Stimulated activated CD4-positive, alpha-beta T cell treated with anti-CD3 and anti-CD28 coated beads, Interleukin-12 subunit alpha, Interleukin-12 subunit beta, amount 100 ng/mL, for 24 hours (primary cell): Measurements from ENCODE around the gene SYT13.

Source experiments
- DNase-seq, 2 experiments: peaks; one replicate each; pipeline ENCODE4 v3.0.0-alpha.2; 2020; ENCODE audit warnings: low read depth in 2 of 2

The SYT13 gene

DNA sequence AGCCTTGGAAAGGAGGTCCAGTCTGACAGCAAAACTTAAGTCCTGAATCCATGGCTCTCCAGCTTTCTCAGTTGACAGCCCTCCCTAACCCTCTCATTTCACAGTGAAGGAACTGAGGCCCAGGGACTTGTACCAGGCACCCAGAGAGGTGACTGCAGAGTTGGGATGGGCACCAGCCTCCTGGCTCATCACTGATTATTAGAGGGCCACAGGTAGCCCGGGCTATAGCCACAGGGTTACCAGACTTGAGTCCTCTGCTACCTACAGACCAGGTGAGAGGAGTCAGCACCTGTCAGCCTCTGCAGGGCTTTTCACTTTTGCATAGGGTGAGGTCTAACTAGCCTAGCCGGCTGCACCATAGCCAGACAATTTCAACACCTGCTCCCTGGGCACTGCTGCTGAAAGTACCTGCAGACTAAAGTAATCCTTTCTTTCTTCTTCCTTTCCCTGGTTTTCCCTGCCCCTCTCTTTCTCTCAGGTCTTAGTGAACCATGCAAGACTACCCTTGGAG is 37.6 kb downstream of the SYT13 start:
- no peak for DNase-seq

GRCh38 chr11:45247433-45247832 is 38.7 kb downstream of the SYT13 start:
- DNase-seq = no peak

GRCh38 chr11:45246241-45246640 is 39.9 kb downstream of the SYT13 start:
- DNase-seq = no peak

DNA sequence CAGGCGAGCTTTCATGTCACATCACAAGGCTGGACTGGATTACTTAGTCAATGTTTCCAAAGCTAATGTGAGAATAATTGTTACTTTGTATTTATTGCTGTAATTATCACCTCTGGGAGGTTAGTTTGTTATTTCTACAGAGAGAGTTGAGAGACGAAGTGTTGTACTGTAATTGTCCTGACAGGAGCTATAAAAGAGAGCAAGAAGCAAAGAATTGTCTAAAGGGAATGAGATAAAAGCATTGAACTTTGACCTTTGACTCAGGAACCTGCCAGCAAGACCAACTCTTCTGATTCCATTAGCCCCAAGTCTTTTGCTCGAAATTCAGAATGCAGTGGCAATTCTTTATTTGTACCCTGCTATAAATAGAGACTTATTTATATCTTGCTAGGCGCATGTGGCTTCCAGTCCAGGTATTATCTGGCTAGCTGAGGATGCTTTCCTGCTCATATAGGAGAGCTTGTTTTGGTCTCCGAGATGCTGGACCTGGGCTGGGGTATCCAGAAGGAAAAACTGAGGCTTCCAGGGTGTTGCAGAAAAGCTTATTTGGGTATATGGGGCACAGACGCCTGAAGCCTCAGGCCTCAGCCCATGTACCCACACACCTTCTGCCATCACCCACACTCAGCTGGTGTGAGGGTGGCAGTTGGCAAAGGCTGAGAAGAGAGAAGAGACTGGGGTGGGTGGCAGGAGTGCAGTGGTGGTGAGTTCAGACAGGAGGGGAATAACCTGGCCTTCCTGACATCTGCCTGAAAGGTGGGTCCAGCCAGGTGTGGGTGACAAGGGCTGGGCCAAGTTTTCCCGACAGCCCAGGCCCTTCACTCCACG is 40.7 kb downstream of the SYT13 start:
- DNase-seq = no peak

DNA sequence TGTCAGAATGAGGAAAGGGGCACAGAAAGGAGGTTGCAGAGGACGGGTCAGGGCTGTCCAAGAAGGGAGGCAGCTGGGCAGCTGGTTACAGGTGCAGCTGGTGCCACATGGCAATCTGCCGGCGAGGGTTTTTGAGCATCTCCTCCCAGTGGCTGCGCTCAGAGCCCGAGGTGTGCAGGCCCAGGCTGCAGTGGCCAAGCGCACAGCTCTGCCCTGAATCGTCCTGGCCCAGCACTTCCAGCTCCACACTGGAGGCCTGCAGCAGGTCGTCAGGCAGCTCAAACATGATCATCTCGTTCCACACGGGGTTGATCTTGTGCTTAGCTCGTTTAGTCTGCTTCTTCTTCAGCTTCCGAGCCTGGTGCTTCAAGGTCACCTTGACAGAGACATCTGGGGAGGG is 42.2 kb downstream of the SYT13 start:
- no peak for DNase-seq

DNA sequence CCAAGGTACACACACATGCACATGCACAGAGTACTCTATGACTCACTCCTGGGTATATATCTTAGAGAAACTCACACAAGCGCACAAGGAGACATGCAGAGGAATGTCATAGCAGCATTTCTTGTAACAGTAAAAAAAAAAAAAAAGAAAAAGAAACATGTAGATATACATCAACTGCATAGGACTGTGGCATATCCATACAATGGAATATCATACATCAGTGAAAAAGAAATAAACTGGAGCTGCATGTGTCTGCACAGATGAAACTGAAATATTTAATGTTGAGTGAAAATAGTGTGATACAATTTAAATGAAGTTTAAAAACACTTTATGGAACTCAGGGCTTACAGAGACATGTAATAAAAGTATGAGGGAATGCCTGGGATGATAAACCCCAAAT is 46.4 kb downstream of the SYT13 start:
- no peak for DNase-seq

DNA sequence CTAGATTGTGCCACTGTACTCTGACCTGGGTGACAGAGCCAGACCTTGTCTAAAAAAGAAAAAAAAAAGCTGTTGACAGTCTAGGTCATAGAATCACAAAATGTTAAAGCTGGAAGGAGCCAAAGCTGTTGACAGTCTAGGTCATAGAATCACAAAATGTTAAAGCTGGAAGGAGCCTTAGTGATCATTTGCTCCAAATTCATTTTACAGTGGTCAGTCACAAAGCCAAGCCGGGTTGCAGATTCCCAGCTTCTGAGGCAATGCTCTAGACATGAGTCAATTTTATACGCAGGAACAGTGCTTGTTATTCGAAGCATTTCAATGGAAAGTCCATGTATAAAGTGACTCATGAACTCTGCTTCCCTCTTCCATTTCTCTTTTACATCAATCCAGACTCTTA is 47.4 kb downstream of the SYT13 start:
- no peak for DNase-seq

DNA sequence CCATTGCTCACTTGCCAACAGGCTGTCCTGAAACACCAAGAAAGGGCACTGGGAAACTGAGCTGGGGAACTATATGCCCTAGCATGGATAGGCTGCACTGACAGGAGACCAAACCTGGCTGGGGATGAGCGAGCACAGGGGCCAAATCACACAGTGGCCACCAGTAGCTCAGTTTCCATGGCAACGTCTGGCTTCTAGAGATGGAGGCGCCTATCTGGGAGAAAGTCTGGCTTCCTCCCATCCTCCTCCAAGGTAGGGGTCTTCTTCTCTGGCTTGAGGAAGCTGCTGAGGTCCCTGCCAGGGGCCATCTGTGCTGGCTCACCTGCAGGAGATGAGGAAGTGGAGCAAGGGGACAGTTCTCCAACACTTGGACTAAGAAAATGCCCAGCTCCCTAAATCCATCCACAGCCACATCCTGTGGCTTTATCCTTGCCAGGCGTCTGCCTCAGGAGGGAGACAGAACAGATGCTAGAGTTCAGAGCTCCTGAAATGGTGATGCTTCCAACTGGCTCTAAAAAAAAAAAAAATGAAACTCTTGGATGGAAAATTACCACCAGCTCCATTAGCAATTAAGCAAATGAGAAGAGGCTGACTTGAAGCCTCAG is 48.3 kb downstream of the SYT13 start:
- no peak for DNase-seq

- no peak for DNase-seq
Observed at GRCh38 chr11:45234306-45235006, 51.7 kb downstream of the SYT13 start.

GRCh38 chr11:45233804-45234170 is 52.4 kb downstream of the SYT13 start:
- DNase-seq = no peak

DNA sequence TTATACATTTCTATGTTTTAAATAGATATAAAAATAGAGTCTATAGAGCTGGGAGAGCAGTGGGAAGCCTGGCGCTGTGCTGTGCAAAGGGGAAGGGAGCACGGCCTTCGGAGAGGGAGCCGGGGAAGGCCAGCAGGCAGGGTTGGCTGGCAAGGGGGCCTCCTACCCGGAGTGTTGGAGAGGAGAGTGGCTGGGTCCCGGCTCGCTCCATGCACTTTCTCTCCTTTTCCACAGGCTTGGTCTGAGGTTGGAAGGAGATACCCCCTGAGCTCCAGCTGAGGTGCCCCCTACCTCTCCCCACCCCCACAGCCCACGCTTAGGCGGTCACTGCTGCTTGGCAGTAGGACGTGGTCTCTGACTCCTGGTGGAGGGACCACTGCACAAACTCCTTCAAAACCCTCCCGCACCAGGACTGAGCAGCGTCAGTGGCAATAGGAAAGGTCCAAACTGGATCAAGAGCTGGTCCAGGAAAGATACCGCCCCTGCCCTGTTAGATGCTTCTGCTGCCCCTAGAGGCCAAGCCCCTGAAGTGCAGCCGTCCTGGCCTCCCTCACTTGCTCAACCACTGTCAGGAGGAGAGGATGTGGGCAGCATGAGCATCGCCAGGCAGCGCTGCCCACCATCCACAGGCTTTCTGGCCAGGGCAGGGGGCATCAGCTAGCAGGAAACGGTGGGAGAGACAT is 52.9 kb downstream of the SYT13 start:
- peak; percentile 19 to 62 for DNase-seq

DNA sequence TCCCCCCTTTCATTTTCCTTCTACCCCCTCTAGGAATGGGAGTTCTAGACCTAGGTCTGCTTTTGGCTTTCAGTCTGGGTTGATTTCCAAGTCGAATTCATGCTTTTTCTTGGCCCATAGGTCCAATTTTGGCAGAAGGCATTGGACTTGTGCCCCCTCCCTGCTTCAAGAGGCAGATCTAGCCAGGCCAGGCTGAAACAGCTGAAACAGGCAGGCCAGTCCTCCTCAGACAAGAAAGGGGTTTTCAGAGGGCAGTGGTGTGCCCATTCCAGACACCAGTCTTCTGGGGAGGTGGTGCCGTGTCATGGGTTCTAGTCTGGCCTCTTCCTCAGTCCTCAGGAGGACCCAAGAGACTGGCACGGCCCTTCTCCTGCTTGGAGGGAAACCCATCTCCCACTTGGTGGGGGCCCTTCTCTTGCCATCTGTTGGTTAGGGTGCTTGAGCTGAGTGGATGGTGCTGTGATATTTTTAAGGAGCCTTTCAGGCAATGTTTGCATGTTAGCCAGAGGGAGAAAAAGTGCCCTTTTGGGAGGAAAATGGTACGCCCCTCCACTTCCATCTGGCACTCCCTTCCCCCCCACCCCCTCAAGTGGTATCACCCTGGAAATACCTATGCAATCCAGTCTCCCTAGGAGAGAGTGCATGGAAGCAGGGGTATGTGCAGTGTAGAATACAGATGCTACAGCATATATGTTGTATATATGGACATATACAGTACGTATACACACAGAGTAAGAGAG is 53.6 kb downstream of the SYT13 start:
- DNase-seq = no peak

DNA sequence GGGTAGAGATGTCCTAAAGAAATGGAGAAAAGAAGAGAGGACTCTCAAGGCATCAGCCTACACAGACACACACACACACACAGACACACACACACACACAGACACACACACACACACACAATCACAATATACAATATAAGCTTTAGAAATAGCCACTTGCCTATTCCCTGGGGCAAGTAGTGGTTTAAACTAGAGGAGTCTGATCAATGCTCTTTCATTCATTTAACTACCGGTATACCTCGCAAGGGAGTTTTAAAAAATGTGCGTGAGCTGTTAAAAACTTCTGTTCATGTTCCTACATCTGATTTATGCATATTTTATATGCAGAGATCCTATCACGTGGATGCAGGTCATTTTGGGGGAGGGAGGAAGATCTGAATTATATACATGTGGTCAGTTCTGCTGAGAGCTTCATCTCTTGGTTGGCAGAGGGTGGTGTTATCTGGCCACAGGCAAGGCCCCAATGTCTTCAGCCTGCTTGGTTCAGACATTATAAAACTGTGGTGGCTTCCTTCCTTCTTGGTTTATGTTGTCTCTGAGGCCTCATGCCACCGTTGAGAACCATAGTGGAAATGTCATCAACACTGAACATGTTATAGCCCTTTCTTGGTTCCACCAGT is 56.6 kb downstream of the SYT13 start:
- DNase-seq = no peak

DNA sequence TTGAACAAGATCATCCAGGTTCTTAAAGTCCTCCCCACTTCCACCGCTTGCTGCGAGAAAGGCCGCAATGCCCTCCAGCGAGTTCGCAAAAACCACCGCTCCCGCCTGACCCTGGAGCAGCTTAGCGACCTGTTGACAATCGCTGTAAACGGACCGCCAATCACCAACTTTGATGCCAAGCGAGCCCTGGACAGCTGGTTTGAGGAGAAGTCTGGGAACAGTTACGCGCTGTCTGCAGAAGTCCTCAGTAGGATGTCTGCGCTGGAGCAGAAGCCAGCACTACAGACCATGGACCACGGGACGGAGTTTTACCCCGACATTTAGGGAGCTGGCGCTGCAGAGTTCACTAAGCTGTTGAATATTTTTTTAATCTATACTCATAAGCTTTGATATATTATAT is 58.3 kb downstream of the SYT13 start:
- DNase-seq = no peak

GRCh38 chr11:45226901-45227300 is 59.2 kb downstream of the SYT13 start:
- DNase-seq = no peak

DNA sequence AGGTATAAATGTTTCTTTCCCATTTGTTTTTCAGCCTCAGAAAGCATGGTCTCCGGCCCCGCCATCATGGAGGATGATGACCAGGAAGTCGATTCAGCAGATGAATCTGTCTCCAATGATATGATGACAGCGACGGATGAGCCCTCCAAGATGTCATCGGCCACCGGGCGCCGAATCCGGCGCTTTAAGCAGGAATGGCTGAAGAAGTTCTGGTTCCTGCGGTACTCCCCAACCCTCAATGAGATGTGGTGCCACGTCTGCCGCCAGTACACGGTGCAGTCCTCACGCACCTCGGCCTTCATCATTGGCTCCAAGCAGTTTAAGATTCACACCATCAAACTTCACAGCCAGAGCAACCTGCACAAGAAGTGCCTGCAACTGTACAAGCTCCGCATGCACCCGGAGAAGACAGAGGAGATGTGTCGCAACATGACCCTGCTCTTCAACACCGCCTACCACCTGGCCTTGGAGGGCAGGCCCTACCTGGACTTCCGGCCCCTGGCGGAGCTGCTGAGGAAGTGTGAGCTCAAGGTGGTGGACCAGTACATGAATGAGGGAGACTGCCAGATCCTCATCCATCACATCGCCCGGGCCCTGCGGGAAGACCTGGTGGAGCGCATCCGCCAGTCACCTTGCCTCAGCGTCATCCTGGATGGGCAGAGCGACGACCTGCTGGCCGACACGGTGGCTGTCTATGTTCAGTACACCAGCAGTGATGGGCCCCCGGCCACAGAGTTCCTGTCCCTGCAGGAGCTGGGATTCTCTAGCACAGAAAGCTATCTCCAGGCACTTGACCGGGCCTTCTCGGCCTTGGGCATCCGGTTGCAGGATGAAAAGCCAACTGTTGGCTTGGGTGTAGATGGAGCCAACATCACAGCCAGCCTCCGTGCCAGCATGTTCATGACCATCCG is 59.9 kb downstream of the SYT13 start:
- DNase-seq = no peak

DNA sequence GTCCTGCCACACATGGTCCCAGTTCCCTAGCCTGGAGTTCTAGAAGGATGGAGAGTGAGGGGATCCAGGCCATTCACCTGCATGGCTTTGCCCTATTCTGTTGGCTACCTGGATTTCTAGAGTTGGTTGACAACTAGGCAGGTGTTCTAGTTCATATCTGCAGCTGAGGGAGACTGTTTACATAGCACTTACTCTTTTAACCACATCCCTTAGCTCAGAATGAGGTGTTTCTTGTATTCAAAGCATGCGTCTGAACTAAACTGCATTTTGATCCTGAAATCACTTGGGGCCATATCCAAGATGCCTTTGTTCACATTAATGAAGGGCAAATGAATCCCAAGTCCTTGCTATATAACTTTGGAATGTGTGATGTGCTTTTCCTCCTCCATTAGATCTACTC is 60.9 kb downstream of the SYT13 start:
- DNase-seq = no peak

DNA sequence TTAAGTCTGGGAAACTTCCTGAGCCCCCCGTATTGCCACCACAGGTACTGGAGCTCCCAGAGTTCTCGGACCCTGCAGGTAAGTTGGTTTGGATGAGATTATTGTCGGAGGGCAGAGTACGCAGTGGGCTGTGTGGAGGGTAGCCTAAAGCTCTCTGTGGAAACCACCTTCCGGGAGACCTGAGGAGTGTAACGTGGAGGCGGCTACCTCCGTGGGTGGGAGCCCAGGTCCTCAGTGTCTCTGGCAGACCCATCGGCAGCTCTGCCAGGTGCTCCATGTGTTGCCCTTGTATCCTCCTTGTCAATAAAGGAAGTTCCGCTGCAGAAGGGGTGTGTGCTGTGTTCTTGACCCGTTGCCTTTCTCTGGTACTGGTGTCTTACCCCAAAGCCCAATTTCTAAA is 61.4 kb downstream of the SYT13 start:
- DNase-seq = no peak

DNA sequence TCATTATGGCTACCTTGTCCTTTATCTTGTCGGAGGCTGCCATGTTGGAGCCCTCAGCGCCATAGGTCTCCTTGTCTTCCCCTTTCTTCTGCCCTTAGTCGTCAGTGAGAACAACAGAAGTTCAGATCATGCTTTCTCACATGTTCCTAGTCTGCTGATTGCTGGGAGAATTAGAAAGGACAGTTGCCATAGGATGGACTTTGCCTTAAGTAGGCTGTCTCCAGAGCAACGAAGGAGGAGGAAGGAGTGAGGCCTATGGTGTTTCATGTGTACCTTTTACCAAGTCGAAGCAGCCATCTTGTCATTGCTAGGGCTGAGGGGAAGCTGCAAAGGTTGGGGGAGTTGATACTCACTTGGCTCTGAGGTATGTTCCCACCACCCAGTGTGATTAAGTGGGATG is 62.6 kb downstream of the SYT13 start:
- DNase-seq = no peak

DNA sequence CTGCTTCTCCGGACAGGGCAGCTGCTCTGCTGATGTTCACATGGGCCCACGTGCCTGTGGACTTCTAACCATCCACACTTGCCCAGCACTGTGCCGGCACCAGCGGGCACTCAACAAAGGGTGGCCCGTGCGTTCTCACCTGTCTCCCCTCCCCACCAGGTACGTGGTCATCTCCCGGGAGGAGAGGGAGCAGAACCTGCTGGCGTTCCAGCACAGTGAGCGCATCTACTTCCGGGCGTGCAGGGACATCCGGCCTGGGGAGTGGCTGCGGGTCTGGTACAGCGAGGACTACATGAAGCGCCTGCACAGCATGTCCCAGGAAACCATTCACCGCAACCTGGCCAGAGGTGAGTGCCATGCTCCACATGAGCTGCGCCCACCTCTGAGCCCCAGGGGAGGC is 66.7 kb downstream of the SYT13 start:
- no peak for DNase-seq
